OCI-LY7 (cell line): ENCODE data around the gene ABCA2. TPM values are rescaled to one million over a fixed set of nuclear protein-coding genes. Genes with fewer than 3 reads are reported as not detected.
"Not testable (repeated sequence)": the region's sequence is repeated elsewhere in the genome, so short reads cannot be mapped to it uniquely, and the experiment has no call there.

Source experiments
- BruUV-seq: library from RNA; stranded (reverse); fragments of 400-500 nt; replicated peaks from 2 replicates; lab custom pipeline; 2021; lab: Mats Ljungman, UMichigan
- CTCF ChIA-PET: fragments of 300-600 bp; sonication (Branson Sonifier 250); formaldehyde crosslinking; loops from one replicate; lab custom pipeline; 2022; ENCODE audit warnings: antibody characterized with exemption; ENCODE audit not compliant: unreplicated experiment; lab: Charles Lee
- POLR2A ChIA-PET: fragments of 300-600 bp; sonication (Branson Sonifier 250); formaldehyde crosslinking; loops from one replicate; lab custom pipeline; 2022; ENCODE audit warnings: antibody characterized with exemption; lab: Charles Lee
- DNase-seq: peaks from one replicate; pipeline ENCODE4 v3.0.0-alpha.2; 2015; ENCODE audit warnings: low spot score
- H2AFZ ChIP-seq: fragments of 200-600 bp; sonication (generic), shearing (Covaris generic); 2 replicates; pipeline ENCODE4 v1.6.1; 2014; ENCODE audit warnings: mild to moderate bottlenecking, antibody characterized with exemption, low read length, moderate library complexity
- H3K27ac ChIP-seq: fragments of 200-600 bp; sonication (generic); 2 replicates; pipeline ENCODE4 v1.5.1; 2014; ENCODE audit warnings: mixed run types, low read depth, mild to moderate bottlenecking, moderate library complexity, low read length, inconsistent platforms; ENCODE audit not compliant: poor library complexity, severe bottlenecking
- H3K36me3 ChIP-seq: fragments of 200-600 bp; sonication (generic); 2 replicates; pipeline ENCODE4 v1.6.1; 2014; ENCODE audit warnings: mild to moderate bottlenecking, antibody characterized with exemption, low read length, moderate library complexity, mixed read lengths; ENCODE audit not compliant: insufficient read depth
- H3K4me1 ChIP-seq: fragments of 200-600 bp; sonication (generic); 2 replicates; pipeline ENCODE4 v1.5.1; 2014; ENCODE audit warnings: mild to moderate bottlenecking, low read length; ENCODE audit not compliant: insufficient read depth, poor library complexity, severe bottlenecking
- H3K4me2 ChIP-seq: fragments of 200-600 bp; sonication (generic); 2 replicates; pipeline ENCODE4 v1.6.1; 2014; ENCODE audit warnings: mild to moderate bottlenecking, low read length
- H3K4me3 ChIP-seq: fragments of 200-600 bp; sonication (generic); 2 replicates; pipeline ENCODE4 v1.5.1; 2014; ENCODE audit warnings: mild to moderate bottlenecking, low read depth, low read length; ENCODE audit not compliant: poor library complexity, severe bottlenecking
- H3K79me2 ChIP-seq: fragments of 200-600 bp; sonication (generic); 2 replicates; pipeline ENCODE4 v1.6.1; 2016; ENCODE audit warnings: low read depth, mild to moderate bottlenecking, low read length, moderate library complexity, mixed read lengths; ENCODE audit not compliant: insufficient read depth
- H3K9me2 ChIP-seq: fragments of 200-600 bp; sonication (generic); 2 replicates; pipeline ENCODE4 v1.6.1; 2016; ENCODE audit warnings: mild to moderate bottlenecking, low read length, mixed read lengths; ENCODE audit not compliant: insufficient read depth
- H3K9me3 ChIP-seq: fragments of 200-600 bp; sonication (generic); 2 replicates; pipeline ENCODE4 v1.6.1; 2014; ENCODE audit warnings: mild to moderate bottlenecking, mixed run types, low read length, mixed read lengths
- H4K20me1 ChIP-seq: fragments of 200-600 bp; sonication (generic); 2 replicates; pipeline ENCODE4 v1.6.1; 2014; ENCODE audit warnings: mild to moderate bottlenecking, antibody characterized with exemption, low read length, moderate library complexity, mixed read lengths; ENCODE audit not compliant: insufficient read depth
- EZH2phosphoT487 ChIP-seq: fragments of 200-600 bp; sonication (generic); IDR thresholded peaks from 2 replicates; pipeline ENCODE4 v1.6.1; 2018; ENCODE audit warnings: low read depth, borderline replicate concordance, mild to moderate bottlenecking, mixed run types, antibody characterized with exemption, low read length, moderate library complexity, mixed read lengths
- intact Hi-C: fragments of 100-400 bp; cut with micrococcal nuclease; formaldehyde crosslinking; loops from one replicate; pipeline ENCODE4 v1.10.0; 2022; ENCODE audit not compliant: unreplicated experiment
- total RNA-seq, 2 experiments: library from RNA; depleted of rRNA in 1 of 2; stranded (reverse); fragments of >200 nt in 1 of 2; shearing (Covaris generic) in 1 of 2; gene quantifications; 2 replicates each; pipeline ENCODE4 v1.2.3, GENCODE V29; 2014 to 2022
- TF ChIP-seq, protein P1 (sequence below): fragments of 200-600 bp; sonication (generic); conservative IDR thresholded peaks from 2 replicates; pipeline ENCODE4 v1.5.1; 2014; ENCODE audit warnings: mild to moderate bottlenecking, antibody characterized with exemption, low read length, moderate library complexity, mixed read lengths

ABCA2 gene
- total RNA-seq, 2 experiments from 2014 or later, result 4.1 to 10.6 TPM

DNA sequence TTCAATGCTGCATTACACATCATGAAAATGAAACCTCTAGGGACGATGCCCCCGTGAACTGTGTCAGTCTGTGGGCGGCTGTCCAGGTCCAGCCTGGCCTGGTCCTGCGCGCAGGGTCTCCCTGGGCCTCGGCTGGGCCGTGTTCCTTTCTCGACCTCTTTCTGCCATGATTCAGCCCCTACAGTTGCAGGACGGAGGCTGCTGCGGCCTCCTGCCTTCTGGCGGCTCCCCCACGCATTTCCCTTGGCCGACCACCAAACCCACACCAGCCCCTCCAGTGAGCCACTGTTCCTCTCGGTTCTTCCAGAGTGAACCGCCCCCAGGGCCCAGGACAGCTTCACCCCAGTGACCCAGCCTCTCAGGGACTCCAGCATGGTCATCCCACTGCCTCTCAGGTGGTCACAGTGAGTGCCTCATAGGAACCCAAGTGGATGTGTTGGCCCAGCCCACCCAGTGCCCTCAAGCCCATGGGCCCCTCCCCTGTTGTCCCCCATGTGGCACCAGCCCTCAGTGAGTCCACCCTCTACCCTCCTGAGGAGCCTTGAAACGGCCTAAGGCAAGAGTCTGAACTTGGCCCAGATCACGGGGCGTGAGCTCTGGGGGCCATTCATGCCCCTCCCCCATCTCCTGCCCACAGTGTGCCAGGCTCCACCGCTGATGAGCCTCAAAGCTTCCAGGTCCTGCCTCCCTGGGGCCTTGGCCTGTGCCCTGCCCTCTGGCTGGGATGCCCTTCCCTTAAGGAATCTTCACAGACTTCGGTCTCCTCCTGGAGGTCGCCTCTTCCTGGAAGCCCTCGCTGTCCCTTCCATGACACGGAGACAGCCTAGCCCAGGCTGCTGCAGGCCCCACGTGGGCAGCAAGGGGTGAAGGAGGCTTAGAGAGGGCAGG, 21.7 kb downstream of the ABCA2 start:
- Histone ChIP-seq H3K27ac (no peak overlapping the region), H3K4me3 (no peak overlapping the region), H4K20me1 (no peaks in the 10 kb centered on the region), H3K79me2 (no peaks in the 10 kb centered on the region), H3K4me1 (peaks cover 4% of the 10 kb centered on the region), H2AFZ (no peak overlapping the region), H3K4me2 (no peak overlapping the region), H3K36me3 (no peaks in the 10 kb centered on the region), H3K9me3 (no peaks in the 10 kb centered on the region), H3K9me2 (no peaks in the 10 kb centered on the region)
- BruUV-seq, result no TSS peak
- no peak for TF ChIP-seq EZH2phosphoT487
- TF ChIP-seq, protein P1, sequence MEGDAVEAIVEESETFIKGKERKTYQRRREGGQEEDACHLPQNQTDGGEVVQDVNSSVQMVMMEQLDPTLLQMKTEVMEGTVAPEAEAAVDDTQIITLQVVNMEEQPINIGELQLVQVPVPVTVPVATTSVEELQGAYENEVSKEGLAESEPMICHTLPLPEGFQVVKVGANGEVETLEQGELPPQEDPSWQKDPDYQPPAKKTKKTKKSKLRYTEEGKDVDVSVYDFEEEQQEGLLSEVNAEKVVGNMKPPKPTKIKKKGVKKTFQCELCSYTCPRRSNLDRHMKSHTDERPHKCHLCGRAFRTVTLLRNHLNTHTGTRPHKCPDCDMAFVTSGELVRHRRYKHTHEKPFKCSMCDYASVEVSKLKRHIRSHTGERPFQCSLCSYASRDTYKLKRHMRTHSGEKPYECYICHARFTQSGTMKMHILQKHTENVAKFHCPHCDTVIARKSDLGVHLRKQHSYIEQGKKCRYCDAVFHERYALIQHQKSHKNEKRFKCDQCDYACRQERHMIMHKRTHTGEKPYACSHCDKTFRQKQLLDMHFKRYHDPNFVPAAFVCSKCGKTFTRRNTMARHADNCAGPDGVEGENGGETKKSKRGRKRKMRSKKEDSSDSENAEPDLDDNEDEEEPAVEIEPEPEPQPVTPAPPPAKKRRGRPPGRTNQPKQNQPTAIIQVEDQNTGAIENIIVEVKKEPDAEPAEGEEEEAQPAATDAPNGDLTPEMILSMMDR, result no peak
- no peak for DNase-seq
- POLR2A ChIA-PET, result interaction anchor here (0.5 kb wide), 1 partner anchor 72 kb away, joined by 3 read pairs; no protein-coding TSS in a partner anchor
- CTCF ChIA-PET, result no interaction called here
- intact Hi-C loops, result no loop called here

DNA sequence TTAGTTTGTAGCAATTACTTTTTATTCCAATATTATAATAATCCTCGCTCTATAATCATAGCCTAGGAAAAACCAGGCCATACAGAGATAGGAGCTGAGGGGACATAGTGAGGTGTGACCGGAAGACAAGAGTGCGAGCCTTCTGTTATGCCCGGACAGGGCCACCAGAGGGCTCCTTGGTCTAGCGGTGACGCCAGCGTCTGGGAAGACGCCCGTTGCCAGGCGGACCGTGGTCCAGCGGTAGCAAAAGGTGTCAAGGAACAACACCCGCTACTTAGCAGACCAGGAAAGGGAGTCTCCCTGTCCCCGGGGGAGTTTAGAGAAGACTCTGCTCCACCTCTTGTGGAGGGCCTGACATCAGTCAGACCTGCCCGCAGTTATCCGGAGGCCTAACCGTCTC, 23.8 kb downstream of the ABCA2 start:
- H3K9me2 ChIP-seq, H3K9me3 ChIP-seq, DNase-seq, intact Hi-C loops, H4K20me1 ChIP-seq, BruUV-seq, H3K4me2 ChIP-seq, H3K27ac ChIP-seq, H3K4me3 ChIP-seq, H3K79me2 ChIP-seq, H2AFZ ChIP-seq, CTCF ChIA-PET, H3K36me3 ChIP-seq, POLR2A ChIA-PET: not testable (repeated sequence)
- TF ChIP-seq, protein P1, result peak; percentile 60
- H3K4me1 ChIP-seq, result peaks cover 20% of the 10 kb centered on the region

DNA sequence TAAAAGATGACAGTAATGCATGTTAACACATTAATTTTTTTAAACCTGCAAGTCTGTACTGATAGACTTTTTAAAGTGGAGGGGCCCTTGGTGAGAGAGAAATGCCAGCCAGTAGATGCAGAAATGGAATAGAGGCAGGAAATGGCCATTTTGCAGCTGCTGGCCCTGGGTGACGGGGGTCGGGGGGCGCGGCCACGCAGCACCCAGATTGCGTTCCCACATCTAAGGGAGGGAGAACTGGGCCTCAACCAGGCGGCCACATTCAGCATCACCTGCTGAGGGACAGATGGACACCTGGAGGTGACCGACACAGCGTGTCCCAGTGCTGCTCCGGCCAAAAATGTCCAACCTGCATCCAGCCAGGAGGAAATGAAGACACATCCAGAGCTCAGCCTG, 25.4 kb downstream of the ABCA2 start:
- CTCF ChIA-PET, result no interaction called here
- no peak for TF ChIP-seq EZH2phosphoT487
- TF ChIP-seq, protein P1, result no peak
- H3K4me1 ChIP-seq, result peaks cover 23% of the 10 kb centered on the region

More for the DNA sequence above, 25.4 kb downstream of the ABCA2 start:
- Histone ChIP-seq H3K4me2 (no peak overlapping the region), H3K79me2 (no peaks in the 10 kb centered on the region), H3K9me3 (no peaks in the 10 kb centered on the region), H3K36me3 (no peaks in the 10 kb centered on the region), H3K27ac (no peak overlapping the region), H3K9me2 (no peaks in the 10 kb centered on the region), H4K20me1 (no peaks in the 10 kb centered on the region), H3K4me3 (no peak overlapping the region), H2AFZ (no peak overlapping the region)
- DNase-seq, result no peak
- intact Hi-C loops, result no loop called here
- no TSS peak for BruUV-seq
- POLR2A ChIA-PET, result interaction anchor here (1.1 kb wide), 1 partner anchor 11 kb away, joined by 3 read pairs; the partner anchor contains the start of gene PAXX
